OCI-LY3 (cell line): ENCODE data around the gene AHDC1.

Experiments used
- H2AFZ ChIP-seq: fragments of 200-600, 300-600 bp; shearing (Covaris generic); 2 replicates; pipeline ENCODE4 v1.6.0; 2014; ENCODE audit warnings: antibody characterized with exemption, low read depth, low read length
- H3K27ac ChIP-seq: fragments of 200-600, 300-600 bp; sonication (generic); 2 replicates; pipeline ENCODE4 v1.5.1; 2014; ENCODE audit warnings: mild to moderate bottlenecking, low read length, moderate library complexity, mixed read lengths
- H3K27me3 ChIP-seq: fragments of 200-600, 300-600 bp; sonication (generic); 2 replicates; pipeline ENCODE4 v1.6.1; 2014; ENCODE audit warnings: low read depth, low read length, mixed read lengths
- H3K36me3 ChIP-seq: fragments of 200-600, 300-600 bp; sonication (generic); replicated peaks from 2 replicates; pipeline ENCODE3; 2014; ENCODE audit warnings: low read depth, low read length, mixed read lengths
- H3K4me1 ChIP-seq: fragments of 300-600, 200-600 bp; sonication (generic); 2 replicates; pipeline ENCODE4 v1.6.1; 2014; ENCODE audit warnings: low read length, mixed read lengths
- H3K4me2 ChIP-seq: fragments of 200-600, 300-600 bp; sonication (generic); 2 replicates; pipeline ENCODE4 v1.6.1; 2014; ENCODE audit warnings: low read length, mixed read lengths
- H3K4me3 ChIP-seq: fragments of 300-600, 200-600 bp; sonication (generic); 2 replicates; pipeline ENCODE4 v1.5.1; 2014; ENCODE audit warnings: antibody characterized with exemption, mild to moderate bottlenecking, low read length, moderate library complexity
- H3K79me2 ChIP-seq: fragments of 300-600, 200-600 bp; shearing (Covaris generic); 2 replicates; pipeline ENCODE4 v1.6.1; 2014; ENCODE audit warnings: mild to moderate bottlenecking, low read length, mixed read lengths
- H3K9ac ChIP-seq: fragments of 300-600, 200-600 bp; shearing (Covaris generic); 2 replicates; pipeline ENCODE4 v1.6.0; 2014; ENCODE audit warnings: mild to moderate bottlenecking, low read length, moderate library complexity
- H3K9me3 ChIP-seq: fragments of 200-600, 300-600 bp; shearing (Covaris generic); 2 replicates; pipeline ENCODE4 v1.6.1; 2014; ENCODE audit warnings: low read length, mixed read lengths; ENCODE audit not compliant: insufficient read depth
- H4K20me1 ChIP-seq: fragments of 200-600, 300-600 bp; sonication (generic); 2 replicates; pipeline ENCODE4 v1.6.1; 2016; ENCODE audit warnings: low read length, mixed read lengths; ENCODE audit not compliant: insufficient read depth
- EZH2phosphoT487 ChIP-seq: fragments of 200-600 bp; shearing (Covaris generic); IDR thresholded peaks from 2 replicates; pipeline ENCODE4 v1.6.1; 2018; ENCODE audit warnings: antibody characterized with exemption, mixed run types, low read depth
- TF ChIP-seq, protein P1 (sequence below): fragments of 200-600, 300-600 bp; sonication (generic); IDR thresholded peaks from 2 replicates; pipeline ENCODE4 v1.5.1; 2014; ENCODE audit warnings: antibody characterized with exemption, low read length, low read depth

Gene AHDC1

DNA sequence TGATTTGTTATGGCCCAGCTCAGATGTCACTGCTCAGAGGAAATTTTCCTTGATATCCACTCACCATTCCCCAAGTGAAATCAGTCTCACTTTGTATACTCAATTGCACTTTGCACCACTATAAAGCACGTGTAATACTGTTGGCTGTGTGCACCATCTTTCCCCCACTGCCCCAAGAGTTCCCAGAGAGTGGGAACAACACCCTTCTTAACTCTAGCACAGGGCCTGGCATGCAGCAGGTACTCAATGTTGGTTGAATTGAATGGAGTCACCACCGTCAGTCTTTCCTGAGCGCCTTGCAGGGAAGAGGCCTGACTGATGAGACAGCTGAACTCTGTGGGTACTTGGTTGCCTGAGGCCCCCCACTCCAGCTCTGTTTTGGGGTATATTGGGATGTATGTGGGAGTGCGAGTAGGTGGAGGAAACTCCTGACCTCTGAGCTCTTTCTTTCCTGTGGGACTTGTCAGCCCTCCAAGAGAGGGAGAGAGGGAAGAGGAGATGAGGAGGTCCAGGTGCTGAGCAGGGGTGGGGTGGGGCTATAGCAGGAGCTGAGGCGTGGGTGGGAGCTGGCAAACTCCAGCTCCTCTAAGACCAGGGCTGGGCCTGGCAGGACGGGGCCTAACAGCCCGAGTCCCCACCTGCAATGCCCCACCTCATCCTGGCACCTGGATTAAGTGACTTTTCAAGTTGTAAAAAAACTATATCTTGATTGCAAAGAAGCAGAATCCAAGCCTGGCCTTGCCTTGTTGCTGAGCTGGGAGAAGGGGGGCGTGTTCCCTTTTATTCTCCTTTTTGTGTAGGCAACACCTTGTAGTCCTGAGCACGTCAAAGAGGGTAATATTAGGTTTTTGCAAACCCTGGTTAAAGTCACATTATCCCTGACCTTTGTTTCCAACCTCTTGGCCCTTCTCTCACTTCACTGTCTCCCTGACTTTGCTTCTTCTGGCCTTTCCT lies 94.5 kb downstream of the AHDC1 start:
- peaks cover 3% of the 10 kb centered on the region; the same call in 1 of the 2 replicates for H3K4me1 ChIP-seq
- no peak overlapping the region for H2AFZ ChIP-seq
- H4K20me1 ChIP-seq = no peaks in the 10 kb centered on the region
- no peaks in the 10 kb centered on the region for H3K36me3 ChIP-seq
- H3K9ac ChIP-seq = no peak overlapping the region
- H3K27ac ChIP-seq = no peak overlapping the region
- no peak overlapping the region for H3K4me2 ChIP-seq
- no peaks in the 10 kb centered on the region for H3K79me2 ChIP-seq
- H3K27me3 ChIP-seq = no peaks in the 10 kb centered on the region
- no peak for TF ChIP-seq EZH2phosphoT487
- TF ChIP-seq, protein P1, sequence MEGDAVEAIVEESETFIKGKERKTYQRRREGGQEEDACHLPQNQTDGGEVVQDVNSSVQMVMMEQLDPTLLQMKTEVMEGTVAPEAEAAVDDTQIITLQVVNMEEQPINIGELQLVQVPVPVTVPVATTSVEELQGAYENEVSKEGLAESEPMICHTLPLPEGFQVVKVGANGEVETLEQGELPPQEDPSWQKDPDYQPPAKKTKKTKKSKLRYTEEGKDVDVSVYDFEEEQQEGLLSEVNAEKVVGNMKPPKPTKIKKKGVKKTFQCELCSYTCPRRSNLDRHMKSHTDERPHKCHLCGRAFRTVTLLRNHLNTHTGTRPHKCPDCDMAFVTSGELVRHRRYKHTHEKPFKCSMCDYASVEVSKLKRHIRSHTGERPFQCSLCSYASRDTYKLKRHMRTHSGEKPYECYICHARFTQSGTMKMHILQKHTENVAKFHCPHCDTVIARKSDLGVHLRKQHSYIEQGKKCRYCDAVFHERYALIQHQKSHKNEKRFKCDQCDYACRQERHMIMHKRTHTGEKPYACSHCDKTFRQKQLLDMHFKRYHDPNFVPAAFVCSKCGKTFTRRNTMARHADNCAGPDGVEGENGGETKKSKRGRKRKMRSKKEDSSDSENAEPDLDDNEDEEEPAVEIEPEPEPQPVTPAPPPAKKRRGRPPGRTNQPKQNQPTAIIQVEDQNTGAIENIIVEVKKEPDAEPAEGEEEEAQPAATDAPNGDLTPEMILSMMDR = no peak
- H3K4me3 ChIP-seq = no peak overlapping the region
- no peaks in the 10 kb centered on the region for H3K9me3 ChIP-seq

GRCh38 chr1:27507960-27508665 lies 95.8 kb downstream of the AHDC1 start:
- Histone ChIP-seq H3K79me2 (no peaks in the 10 kb centered on the region), H3K27me3 (no peaks in the 10 kb centered on the region), H3K4me1 (no peaks in the 10 kb centered on the region), H3K9ac (no peak overlapping the region), H2AFZ (no peak overlapping the region), H3K27ac (no peak overlapping the region), H3K36me3 (no peaks in the 10 kb centered on the region), H3K4me3 (no peak overlapping the region), H3K4me2 (no peak overlapping the region), H4K20me1 (no peaks in the 10 kb centered on the region), H3K9me3 (no peaks in the 10 kb centered on the region)
- TF ChIP-seq, protein P1 = no peak
- TF ChIP-seq EZH2phosphoT487 = no peak

- no peak overlapping the region for H3K9ac ChIP-seq
These were observed 97.2 kb downstream of the AHDC1 start for GRCh38 chr1:27506703-27507102.

GRCh38 chr1:27505420-27505680 lies 98.6 kb downstream of the AHDC1 start:
- H3K27ac ChIP-seq = no peak overlapping the region
- no peaks in the 10 kb centered on the region for H4K20me1 ChIP-seq
- H3K9me3 ChIP-seq = no peaks in the 10 kb centered on the region
- H2AFZ ChIP-seq = no peak overlapping the region
- H3K79me2 ChIP-seq = no peaks in the 10 kb centered on the region
- no peaks in the 10 kb centered on the region for H3K4me1 ChIP-seq
- H3K4me3 ChIP-seq = no peak overlapping the region
- no peaks in the 10 kb centered on the region for H3K27me3 ChIP-seq
- H3K4me2 ChIP-seq = no peak overlapping the region
- H3K9ac ChIP-seq = no peak overlapping the region
- TF ChIP-seq EZH2phosphoT487 = no peak
- TF ChIP-seq, protein P1 = no peak
- H3K36me3 ChIP-seq = no peaks in the 10 kb centered on the region

More at GRCh38 chr1:27506703-27507102, 97.2 kb downstream of the AHDC1 start:
- no peak overlapping the region for H3K4me3 ChIP-seq
- H3K4me1 ChIP-seq = no peaks in the 10 kb centered on the region
- no peaks in the 10 kb centered on the region for H3K79me2 ChIP-seq
- H3K36me3 ChIP-seq = no peaks in the 10 kb centered on the region
- no peaks in the 10 kb centered on the region for H4K20me1 ChIP-seq
- no peak for TF ChIP-seq EZH2phosphoT487
- TF ChIP-seq, protein P1 = no peak
- no peaks in the 10 kb centered on the region for H3K27me3 ChIP-seq
- H3K27ac ChIP-seq = no peak overlapping the region
- no peaks in the 10 kb centered on the region for H3K9me3 ChIP-seq
- H2AFZ ChIP-seq = no peak overlapping the region
- no peak overlapping the region for H3K4me2 ChIP-seq
